Measurements from ENCODE around the gene PCNT.
"Not testable (repeated sequence)": the region's sequence is repeated elsewhere in the genome, so short reads cannot be mapped to it uniquely, and the experiment has no call there.

The PCNT gene

GRCh38 chr21:46304437-46304836 lies 19.5 kb upstream of the PCNT start:
- DNase-seq (ENCODE audit: low read depth, low spot score): no peak

- no peak for DNase-seq (ENCODE audit: low read depth, low spot score)
Observed at GRCh38 chr21:46304955-46305354, 19.0 kb upstream of the PCNT start.

GRCh38 chr21:46307625-46308024 lies 16.3 kb upstream of the PCNT start:
- no peak for DNase-seq (ENCODE audit: low read depth, low spot score)

GRCh38 chr21:46308431-46308830 lies 15.5 kb upstream of the PCNT start:
- DNase-seq (ENCODE audit: low read depth, low spot score): no peak

GRCh38 chr21:46310260-46310659 lies 13.7 kb upstream of the PCNT start:
- DNase-seq (ENCODE audit: low read depth, low spot score): not testable (repeated sequence)

- DNase-seq (ENCODE audit: low read depth, low spot score): no peak
Observed at GRCh38 chr21:46311568-46311967, 12.4 kb upstream of the PCNT start.

- DNase-seq (ENCODE audit: low read depth, low spot score): no peak
Observed at GRCh38 chr21:46312949-46313348, 11.0 kb upstream of the PCNT start.

GRCh38 chr21:46314441-46315020 lies 9.4 kb upstream of the PCNT start:
- DNase-seq (ENCODE audit: low read depth, low spot score): no peak

- DNase-seq (ENCODE audit: low read depth, low spot score): no peak
Observed at GRCh38 chr21:46316708-46317324, 7.1 kb upstream of the PCNT start.

- DNase-seq (ENCODE audit: low read depth, low spot score): no peak
Observed at GRCh38 chr21:46317710-46318463, 6.1 kb upstream of the PCNT start.

GRCh38 chr21:46318464-46318845 lies 5.5 kb upstream of the PCNT start:
- DNase-seq (ENCODE audit: low read depth, low spot score): no peak

- no peak for DNase-seq (ENCODE audit: low read depth, low spot score)
Observed at GRCh38 chr21:46319186-46319585, 4.8 kb upstream of the PCNT start.

GRCh38 chr21:46320331-46320801 lies 3.6 kb upstream of the PCNT start:
- DNase-seq (ENCODE audit: low read depth, low spot score): no peak

- no peak for DNase-seq (ENCODE audit: low read depth, low spot score)
Observed at GRCh38 chr21:46322351-46323226, 1.4 kb upstream of the PCNT start.

- no peak for DNase-seq (ENCODE audit: low read depth, low spot score)
Observed at GRCh38 chr21:46323227-46323709, 688 bp upstream of the PCNT start.

- DNase-seq (ENCODE audit: low read depth, low spot score): no peak
Observed at GRCh38 chr21:46324390-46325072, 575 bp downstream of the PCNT start.

- no peak for DNase-seq (ENCODE audit: low read depth, low spot score)
Observed at GRCh38 chr21:46325073-46325912, 1.3 kb downstream of the PCNT start.

GRCh38 chr21:46326110-46326703 lies 2.3 kb downstream of the PCNT start:
- no peak for DNase-seq (ENCODE audit: low read depth, low spot score)

GRCh38 chr21:46327711-46328110 lies 3.8 kb downstream of the PCNT start:
- DNase-seq (ENCODE audit: low read depth, low spot score): no peak

GRCh38 chr21:46328151-46328550 lies 4.2 kb downstream of the PCNT start:
- no peak for DNase-seq (ENCODE audit: low read depth, low spot score)

All from iPS DF 19.7 (cell line).